GM10266 (cell line): ENCODE results near the gene ACYP2.
"Not testable (repeated sequence)": the region's sequence is repeated elsewhere in the genome, so short reads cannot be mapped to it uniquely, and the experiment has no call there.

ENCODE experiments used
- DNase-seq: peaks from one replicate; pipeline ENCODE4 v3.0.0; 2012; ENCODE audit errors: extremely low spot score
- CTCF ChIP-seq: IDR thresholded peaks from 2 replicates; pipeline ENCODE4 v1.5.1; 2012; ENCODE audit warnings: mild to moderate bottlenecking, low read depth; ENCODE audit not compliant: control insufficient read depth, insufficient read depth; ENCODE audit errors: missing control alignments

The ACYP2 gene

GRCh38 chr2:54308782-54309181, 193.4 kb downstream of the ACYP2 start:
- DNase-seq = no peak
- no peak for TF ChIP-seq CTCF

- TF ChIP-seq CTCF = no peak
- no peak for DNase-seq
Measured at GRCh38 chr2:54310311-54310710, 194.9 kb downstream of the ACYP2 start.

- no peak for DNase-seq
- TF ChIP-seq CTCF = no peak
Measured at GRCh38 chr2:54310961-54311360, 195.5 kb downstream of the ACYP2 start.

- no peak for TF ChIP-seq CTCF
- DNase-seq = no peak
Measured at GRCh38 chr2:54313147-54313546, 197.7 kb downstream of the ACYP2 start.

- DNase-seq = no peak
- TF ChIP-seq CTCF = no peak
Measured at GRCh38 chr2:54317973-54318372, 202.6 kb downstream of the ACYP2 start.

GRCh38 chr2:54318821-54319220, 203.4 kb downstream of the ACYP2 start:
- no peak for DNase-seq
- TF ChIP-seq CTCF = no peak

- TF ChIP-seq CTCF = no peak
- DNase-seq = no peak
Measured at GRCh38 chr2:54321047-54321446, 205.6 kb downstream of the ACYP2 start.

GRCh38 chr2:54324517-54324916, 209.1 kb downstream of the ACYP2 start:
- not testable (repeated sequence) for DNase-seq
